HG03095 (cell line): ENCODE measurements around the gene ABHD14A.

Experiments used
- ATAC-seq: cut with Tn5 transposase; IDR thresholded peaks from one replicate; pipeline ENCODE4 v1.9.1; 2021; ENCODE audit warnings: moderate library complexity; ENCODE audit not compliant: unreplicated experiment

Gene ABHD14A

DNA sequence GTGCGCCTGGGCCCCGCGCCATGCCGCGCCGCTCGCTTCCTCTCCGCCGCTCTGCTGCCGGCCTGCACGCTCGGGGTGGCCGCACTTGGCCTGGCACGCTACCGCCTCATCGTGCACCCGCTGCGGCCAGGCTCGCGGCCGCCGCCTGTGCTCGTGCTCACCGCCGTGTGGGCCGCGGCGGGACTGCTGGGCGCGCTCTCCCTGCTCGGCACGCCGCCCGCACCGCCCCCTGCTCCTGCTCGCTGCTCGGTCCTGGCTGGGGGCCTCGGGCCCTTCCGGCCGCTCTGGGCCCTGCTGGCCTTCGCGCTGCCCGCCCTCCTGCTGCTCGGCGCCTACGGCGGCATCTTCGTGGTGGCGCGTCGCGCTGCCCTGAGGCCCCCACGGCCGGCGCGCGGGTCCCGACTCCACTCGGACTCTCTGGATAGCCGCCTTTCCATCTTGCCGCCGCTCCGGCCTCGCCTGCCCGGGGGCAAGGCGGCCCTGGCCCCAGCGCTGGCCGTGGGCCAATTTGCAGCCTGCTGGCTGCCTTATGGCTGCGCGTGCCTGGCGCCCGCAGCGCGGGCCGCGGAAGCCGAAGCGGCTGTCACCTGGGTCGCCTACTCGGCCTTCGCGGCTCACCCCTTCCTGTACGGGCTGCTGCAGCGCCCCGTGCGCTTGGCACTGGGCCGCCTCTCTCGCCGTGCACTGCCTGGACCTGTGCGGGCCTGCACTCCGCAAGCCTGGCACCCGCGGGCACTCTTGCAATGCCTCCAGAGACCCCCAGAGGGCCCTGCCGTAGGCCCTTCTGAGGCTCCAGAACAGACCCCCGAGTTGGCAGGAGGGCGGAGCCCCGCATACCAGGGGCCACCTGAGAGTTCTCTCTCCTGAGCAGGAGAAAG is 18.7 kb upstream of the ABHD14A start:
- ATAC-seq: no peak

DNA sequence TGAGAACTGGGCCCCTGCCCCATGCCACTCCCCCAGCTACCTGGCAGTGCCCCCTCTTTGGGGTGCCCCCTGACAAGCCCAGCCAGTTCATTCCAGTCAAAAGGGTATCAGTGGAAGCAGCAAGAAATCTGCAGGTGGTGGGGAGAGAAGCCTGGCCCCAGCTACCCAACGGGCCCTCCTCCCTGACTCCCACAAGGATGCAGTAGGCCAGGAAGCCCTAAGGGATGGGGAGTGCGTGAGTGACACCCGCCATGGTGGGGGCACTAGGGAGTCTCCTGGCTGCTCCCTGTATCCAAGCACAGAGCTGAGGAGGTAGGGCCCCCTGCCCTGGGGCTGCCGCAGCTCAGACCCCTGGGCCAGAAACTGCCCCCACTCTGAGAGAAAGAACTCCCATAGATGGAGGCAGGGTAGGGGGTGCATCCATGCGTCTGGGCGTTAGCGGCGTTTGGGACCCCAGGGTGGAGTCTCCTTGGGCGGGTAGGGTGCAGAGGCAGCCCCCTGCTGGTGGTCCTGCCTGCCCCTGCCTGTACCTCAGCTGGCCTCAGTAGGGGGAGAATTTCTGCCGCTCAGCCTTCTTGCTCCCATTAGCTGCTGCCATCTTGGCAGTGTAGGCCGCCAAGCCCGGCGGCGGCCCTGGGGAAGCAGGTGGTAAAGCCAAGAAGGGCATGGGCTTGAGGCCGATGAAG is 17.2 kb upstream of the ABHD14A start:
- no peak for ATAC-seq

DNA sequence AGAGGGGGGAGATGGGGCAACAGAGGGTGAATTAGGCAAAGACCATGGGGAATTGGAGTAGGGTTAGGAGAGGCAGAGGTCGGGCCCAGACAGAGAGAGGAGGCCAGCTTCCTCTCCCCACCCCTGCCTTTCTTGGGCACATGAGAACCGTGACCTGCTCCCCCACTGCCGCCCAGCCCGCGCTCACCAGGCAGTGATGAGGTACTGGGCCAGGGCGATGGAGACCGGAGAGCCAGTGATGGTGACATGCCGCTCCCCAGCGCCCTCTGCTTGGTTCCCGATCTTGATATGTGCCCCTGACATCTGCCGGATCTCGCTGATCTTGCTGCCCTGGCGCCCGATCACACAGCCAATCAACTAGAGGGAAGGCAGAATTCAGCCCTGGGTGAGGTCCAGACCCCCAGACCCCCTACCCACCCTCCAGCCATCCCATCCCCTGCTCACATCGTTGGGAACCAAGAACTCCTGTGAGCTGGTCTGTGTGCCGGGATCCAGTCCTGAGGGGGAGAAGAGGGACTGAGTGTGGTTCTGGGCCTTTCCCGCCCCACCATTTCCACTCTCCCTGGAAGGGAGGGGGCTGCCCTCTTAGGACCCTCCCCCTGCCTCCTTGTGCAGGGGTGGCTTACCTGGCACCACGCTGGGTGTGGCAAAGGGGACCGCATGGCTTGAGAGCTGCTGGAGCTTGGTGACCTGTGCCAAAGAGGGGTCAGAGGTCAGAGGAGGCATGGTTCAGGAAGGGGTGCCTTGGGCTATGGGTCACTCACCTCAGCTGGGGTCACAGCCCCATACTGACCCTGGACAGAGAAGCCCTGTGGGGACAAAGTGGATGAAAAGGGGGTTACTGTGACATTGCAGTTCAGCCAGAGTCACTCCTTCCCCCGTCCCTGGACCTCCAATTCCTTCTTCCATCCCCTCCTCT is 16.0 kb upstream of the ABHD14A start:
- ATAC-seq: no peak

DNA sequence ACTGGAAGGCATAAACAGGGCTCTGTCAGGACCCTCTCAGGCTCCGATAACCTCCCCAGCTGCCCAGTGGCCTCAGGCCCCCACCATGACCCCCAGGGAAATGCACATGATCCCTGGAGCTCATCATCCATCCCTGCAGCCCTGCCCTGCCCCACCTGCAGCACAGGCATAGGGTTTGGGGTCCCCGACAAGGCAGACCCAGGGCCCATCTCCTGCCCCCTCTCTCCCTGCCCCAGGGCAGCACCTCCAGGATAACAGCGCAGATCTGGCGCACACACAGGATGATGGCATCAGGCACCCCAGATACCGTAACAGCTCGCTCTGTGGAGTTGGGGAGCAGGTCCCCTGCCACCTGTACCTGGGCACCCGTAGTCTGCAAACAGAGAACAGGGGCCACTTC is 15.2 kb upstream of the ABHD14A start:
- no peak for ATAC-seq

DNA sequence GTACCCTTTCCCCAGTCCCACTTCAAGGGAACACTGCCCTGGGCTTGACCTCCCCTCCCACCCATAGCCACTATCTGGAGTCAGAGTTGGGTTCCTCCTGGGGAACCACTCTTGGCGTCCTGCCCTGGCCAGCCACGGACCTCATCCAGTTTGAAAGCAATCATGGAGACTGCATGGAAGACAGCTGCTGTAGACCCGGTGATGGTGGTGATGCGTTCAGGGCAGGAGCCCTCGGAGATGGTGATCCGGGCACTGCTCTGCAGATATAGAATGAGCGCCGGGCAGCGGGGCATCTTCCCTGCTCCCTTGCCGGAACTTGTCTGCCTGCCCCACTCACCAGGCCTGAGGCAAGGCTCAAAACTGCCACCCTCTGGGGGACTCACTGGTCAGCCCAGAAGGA is 14.5 kb upstream of the ABHD14A start:
- no peak for ATAC-seq

DNA sequence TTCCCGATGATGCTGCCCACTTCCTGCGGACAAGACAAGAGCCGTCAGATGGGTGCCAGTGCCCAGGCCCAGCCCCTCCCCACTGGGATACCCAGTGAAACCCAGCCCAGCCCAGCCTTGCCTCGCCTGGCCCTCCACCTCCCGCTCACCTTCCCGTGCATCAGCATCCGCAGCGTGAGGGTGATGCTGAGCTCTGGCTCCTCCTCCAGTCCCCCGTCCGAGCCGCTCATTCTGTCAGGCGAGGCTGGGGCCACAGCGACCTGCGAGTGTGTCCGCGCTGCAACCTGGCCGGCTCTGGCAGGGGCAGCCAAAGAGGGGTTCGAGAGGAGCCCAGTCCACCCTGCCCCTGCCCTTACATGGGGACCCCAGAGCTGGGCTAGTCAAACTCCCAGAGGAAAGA is 13.9 kb upstream of the ABHD14A start:
- no peak for ATAC-seq

DNA sequence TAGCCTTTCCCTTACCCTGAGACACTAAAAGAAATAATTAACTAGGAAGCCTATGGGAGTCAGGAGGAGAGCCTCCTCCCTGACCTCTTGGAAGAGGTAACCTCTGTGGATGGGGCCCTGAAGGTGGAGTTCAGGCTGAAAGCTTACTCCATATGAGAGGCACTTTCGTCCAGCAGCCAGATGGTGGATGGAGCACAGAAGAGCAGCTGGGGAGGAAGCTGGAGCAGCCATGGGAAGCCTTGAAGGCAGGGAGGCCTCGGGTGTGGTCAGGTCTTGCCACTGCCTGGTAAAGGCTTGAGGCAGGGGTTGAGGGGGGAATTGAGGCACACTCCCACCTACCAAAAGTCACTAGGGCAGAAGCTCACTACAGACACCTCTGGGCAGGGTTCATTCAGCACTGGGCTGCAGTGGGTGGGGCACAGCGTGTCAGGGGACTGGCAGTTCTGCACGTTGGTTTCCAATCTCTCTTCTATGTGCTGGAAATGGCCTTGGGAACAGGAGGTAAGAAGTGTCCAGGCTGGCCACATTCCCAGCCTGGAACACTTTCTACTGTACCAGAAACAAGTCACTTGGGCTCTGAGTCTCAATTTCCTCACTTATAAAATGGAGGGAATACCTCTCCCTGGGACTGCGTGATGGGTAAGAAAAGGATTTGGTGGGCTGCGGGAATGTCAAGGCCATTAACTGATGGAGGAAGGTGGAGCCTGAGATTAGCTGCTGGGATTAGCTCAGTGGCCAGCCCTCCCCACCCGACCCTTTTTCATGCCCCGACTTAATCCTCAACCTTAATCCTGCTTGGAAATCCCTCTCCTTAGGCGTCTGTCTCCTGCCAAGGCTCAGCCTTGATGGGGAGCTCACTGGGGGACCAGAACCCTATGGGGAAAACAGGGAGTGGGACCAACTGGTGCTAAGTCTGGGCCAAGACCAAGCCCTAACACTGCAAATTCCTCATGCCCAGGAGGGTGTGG is 13.0 kb upstream of the ABHD14A start:
- ATAC-seq: no peak

DNA sequence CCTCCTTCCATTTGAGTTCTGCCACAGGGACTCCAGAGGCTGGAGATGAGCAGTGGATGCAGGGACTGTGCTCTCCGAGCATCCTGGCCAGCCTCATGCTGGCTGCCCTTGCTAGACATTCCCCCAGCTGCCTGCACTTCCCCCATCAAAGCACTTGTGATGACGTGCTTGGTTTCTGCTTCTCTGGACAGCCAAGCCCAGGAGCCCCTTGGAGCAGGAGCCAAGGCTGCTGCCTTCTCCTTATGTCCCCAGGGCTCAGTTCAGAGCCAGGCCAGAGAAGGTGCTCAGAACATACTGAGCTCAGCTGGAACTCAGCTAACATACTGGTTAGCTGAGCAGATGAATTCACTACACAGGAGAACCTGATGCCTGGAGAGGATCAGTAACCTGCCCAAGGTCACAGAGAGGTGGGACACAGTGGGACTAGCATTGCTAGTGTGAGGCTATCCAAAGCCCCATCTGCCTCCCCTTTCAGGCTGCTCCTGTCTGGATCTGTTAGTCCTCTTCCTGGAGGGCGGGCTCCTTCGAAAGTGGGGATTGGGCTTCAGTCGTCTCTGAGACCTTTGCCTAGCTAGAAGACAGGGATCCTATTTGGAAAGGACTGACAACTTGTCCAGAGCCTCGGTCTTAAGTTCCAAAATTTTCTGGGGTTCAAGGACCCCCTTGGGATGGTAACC is 11.9 kb upstream of the ABHD14A start:
- ATAC-seq: no peak

DNA sequence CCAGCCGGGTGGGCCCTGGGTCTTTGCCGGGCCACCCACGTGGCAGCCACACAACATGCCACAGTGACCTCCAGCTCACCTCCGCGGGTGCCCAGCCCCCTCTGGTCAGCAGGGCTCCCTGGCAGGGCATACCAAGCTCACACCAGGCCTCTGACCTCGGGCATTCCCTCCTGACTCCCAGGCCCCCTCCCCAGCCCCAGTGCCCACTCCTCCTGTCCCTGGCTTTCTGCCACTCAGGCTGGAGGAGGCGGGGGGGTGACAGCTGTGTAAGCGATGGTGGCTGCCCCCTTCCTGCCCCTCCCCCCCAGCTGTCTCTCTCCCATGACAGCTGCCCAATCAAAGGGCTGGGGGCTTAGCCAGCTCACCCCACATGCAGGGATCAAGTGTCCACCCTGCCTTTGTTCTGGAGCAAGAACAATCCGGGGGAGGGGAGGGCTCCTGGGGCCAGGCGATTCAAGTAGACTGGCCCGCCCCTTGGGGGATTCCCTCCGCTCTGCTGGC is 10.9 kb upstream of the ABHD14A start:
- no peak for ATAC-seq

DNA sequence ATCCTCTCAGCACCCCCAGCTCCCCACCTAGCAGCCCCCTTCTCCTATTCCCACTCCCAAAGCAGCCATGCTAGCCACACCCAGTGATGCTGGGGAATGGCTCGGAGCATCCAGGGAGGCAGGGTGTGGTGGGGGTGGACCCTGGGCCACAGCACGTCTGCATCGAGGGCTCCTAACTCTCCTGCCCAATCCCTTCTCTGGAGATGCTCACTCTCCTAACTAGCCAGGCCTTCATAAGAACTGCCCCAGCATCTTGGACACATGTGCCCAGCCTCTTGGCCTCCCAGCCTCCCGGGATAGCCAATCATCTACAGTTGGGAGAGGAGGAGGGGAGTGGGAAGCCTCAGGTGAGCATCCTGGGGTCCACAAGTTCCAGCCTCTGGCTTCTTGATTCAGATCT is 10.3 kb upstream of the ABHD14A start:
- ATAC-seq: no peak

DNA sequence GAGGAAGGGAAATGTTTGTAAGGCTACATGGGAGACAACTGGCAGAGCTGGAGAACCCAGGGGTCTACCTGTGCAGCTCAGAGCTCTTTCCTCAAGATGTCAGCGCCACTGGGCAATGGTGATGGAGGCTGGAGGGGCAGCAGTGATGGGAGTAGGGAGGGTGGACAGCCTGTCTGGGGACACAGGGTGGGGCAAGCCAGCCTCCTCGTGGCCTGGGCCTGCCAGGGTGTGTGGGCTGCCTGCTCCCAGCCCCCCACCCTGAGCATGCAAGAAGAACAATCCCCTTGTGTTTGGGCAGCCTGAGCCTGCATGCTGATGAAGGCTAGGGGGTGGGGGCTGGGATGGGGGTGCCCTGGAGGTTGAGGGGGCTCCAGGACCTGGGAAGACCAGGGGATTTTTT is 8.8 kb upstream of the ABHD14A start:
- ATAC-seq: no peak

DNA sequence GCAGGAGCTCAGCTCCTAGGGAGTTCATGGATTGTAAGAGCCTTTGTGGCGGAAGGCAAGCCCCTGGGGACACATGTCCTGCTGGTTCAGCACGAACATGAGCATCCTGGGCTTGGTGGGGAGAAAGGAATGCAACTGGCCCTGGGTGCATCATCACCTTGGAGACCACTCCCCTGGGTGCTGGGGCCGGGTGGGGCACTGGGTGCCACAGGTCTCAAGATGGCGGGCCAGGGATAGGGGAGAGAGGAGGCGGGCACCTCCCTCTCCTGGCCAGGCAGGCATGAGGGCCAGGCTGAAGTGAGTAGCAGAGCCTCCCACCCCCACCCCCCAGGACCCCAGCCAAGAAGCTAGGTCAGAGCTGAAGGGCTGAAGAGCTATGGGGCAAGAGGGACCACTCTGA is 8.4 kb upstream of the ABHD14A start:
- no peak for ATAC-seq

DNA sequence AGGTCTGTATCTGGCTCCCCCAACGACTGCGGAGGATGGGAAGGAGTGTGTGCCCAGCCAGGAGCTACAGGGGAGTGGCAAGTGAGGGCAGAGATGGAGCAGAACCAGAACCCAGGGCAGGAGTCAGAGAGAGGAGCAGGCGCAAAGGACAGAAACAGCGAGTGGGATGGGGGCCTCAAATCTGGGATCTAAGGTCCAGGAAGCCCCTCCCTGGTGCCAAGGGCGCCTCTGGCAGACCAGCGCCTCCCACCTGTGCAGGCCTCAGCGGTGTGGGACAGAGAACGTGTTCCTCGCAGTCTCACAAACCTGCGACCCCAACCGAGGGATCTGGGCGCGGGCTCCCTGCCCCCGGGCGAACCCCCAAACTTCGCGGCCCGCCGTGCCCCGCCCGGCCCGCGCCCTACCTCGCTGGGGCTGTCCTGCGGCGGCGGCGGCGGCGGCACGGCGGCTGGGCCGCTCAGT is 7.9 kb upstream of the ABHD14A start:
- ATAC-seq: no peak

DNA sequence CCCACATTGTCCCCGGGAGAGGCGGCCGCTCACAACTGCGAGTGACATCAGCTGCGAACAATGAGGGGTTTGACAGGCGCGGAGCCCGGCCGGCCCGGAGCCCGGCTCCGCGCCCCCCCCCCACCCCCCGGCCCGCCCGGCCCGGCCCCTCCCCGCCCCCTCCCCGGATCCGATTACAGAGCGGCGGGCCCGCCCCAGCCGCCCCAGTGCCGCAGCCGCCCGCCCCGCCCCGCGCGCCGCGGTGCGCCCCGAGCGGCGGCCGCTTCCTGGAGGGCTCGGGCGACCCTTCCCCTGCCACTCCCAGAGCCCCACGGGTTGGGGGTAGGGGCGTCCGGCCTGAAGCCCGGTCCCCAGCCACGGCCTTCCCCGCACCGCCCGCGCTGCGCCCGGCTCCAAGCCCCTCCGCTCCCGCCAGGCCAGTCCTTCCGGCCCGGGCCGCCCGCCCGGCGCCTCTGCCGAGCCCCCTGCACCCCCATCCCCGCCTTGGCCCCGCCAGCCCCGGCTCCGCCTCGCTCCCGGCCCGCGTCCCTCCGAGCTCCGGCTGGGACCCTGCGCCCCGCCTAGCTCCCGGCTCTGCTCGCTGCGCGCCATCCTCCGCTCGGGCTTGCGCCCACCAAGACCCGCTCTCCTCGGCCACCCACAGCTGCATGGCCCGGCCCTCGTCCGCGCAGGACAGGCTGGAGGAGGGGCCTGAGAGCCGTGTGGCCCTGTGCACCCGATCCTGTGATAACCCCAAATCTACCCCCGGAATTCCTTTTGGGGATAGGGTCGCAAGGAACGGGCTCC is 7.3 kb upstream of the ABHD14A start, which contains the start of gene PCBP4:
PCBP4 (minus strand) TSS at position 71 of the 786 bp plus-strand sequence. CDS start 6,214 bp downstream, outside the sequence.
- peak; percentile 49 for ATAC-seq

DNA sequence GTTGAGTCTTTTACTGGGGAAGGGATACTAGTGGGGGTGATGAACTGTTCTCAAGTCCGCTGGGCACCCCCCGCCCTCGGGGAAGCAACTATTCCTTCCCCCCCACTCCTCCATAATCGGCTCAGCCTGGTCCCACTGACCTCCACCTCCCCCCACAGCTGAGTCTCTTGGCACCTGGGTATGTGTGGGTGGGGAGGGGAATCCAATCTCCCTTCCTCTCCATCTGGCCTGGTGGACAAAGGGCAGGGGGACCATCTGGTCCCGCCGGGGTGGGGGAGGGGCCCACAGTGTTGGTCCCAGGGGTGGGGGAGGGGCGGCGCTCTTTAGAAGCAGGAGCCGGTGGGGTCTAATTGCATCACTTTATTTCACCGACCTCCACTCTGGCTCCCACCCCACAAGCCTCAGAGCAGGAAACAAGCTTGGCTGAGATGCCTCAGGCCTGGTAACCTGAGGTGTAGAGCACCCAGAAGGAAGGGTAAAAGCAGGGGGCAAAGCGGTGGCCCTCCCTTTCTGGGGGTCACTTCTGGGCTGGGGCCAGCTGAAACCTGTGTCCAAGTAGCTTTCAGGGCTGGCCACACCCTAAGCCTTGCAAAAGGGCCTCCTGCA is 6.6 kb upstream of the ABHD14A start:
- no peak for ATAC-seq

DNA sequence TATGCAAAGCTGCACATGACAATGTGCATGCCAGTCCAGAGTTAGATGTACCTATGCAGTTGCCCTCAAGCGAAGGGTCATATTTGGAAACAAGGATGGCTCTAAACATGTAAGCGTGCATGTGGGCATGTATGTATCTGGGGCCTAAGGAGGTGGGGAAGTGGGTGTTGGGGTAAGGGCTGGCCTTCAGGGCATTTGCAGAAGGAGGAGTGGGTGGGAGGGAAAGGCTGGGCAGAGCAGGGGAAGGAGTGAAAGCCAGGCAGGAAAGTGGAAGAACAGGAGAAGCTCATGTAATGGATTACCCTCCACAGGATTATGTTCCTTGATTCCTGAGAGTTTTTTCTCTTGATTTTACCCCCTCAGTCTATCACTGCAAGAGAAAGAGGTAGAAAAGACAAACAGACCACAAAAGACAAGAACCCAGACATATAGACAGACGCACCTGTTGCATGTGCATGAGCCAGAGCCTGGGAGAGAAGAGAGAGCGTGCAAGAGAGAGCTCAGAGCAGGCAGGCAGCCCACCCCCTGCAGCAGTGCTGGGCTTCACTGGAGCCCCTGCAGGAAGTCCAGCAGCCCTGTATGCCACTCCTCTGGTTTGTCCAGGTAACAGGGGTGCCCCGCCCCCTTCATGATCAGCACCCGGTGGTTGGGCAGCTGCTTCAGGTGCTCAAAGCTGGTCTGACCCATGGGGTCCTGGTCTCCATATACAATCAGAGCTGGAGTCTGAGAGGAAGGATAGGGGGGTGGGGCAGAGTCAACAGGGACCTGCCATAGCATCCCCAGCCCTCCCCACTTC is 5.8 kb upstream of the ABHD14A start:
- no peak for ATAC-seq

DNA sequence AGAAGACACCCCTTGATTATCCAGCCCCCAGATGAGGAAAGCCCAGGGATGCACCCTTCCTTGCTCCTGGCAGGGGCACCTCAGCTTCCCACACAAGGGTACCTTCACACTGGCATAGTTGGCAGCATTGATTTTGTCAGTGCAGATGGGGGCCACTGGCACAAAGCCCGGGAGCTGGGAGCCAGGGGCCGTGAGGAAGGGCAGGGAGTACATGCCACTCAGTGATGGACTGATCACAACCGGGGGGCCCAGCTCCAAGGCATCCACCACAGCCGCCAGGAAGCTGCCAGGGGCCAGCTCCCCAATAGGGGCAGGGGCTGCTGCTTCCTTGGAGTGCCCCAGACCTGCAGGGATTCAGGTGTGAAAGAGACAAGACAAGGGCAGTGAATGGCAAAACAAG is 5.0 kb upstream of the ABHD14A start:
- no peak for ATAC-seq
